ENCODE data around the gene ZNF134. TPM values are rescaled to one million over a fixed set of nuclear protein-coding genes. Genes with fewer than 3 reads are reported as not detected.

ZNF134 gene
- total RNA-seq, 1 donor, result 48.2 TPM

GRCh38 chr19:57633832-57634131 lies 19.7 kb downstream of the ZNF134 start:
- no peak for DNase-seq (ENCODE audit: low read depth in 2 of 3, low spot score in 2 of 3)

GRCh38 chr19:57637379-57637778 lies 23.3 kb downstream of the ZNF134 start:
- no peak for DNase-seq (ENCODE audit: low read depth in 2 of 3, low spot score in 2 of 3)

GRCh38 chr19:57641715-57642234 lies 27.7 kb downstream of the ZNF134 start:
- no peak for DNase-seq (ENCODE audit: low read depth in 2 of 3, low spot score in 2 of 3)

- DNase-seq (ENCODE audit: low read depth in 2 of 3, low spot score in 2 of 3), result no peak
Measured at GRCh38 chr19:57642396-57643046, 28.5 kb downstream of the ZNF134 start.

GRCh38 chr19:57643734-57644133 lies 29.7 kb downstream of the ZNF134 start:
- no peak for DNase-seq (ENCODE audit: low read depth in 2 of 3, low spot score in 2 of 3)

- DNase-seq (ENCODE audit: low read depth in 2 of 3, low spot score in 2 of 3), result no peak
Measured at GRCh38 chr19:57648331-57649003, 34.4 kb downstream of the ZNF134 start.

GRCh38 chr19:57651654-57651996 lies 37.6 kb downstream of the ZNF134 start:
- no peak for DNase-seq (ENCODE audit: low read depth in 2 of 3, low spot score in 2 of 3)

GRCh38 chr19:57653689-57654088 lies 39.6 kb downstream of the ZNF134 start:
- DNase-seq (ENCODE audit: low read depth in 2 of 3, low spot score in 2 of 3), result no peak

- DNase-seq (ENCODE audit: low read depth in 2 of 3, low spot score in 2 of 3), result no peak
Measured at GRCh38 chr19:57655443-57655842, 41.4 kb downstream of the ZNF134 start.

- no peak for DNase-seq (ENCODE audit: low read depth in 2 of 3, low spot score in 2 of 3)
Measured at GRCh38 chr19:57656346-57656745, 42.3 kb downstream of the ZNF134 start.

- DNase-seq (ENCODE audit: low read depth in 2 of 3, low spot score in 2 of 3), result peak in 2 of 3 donors; percentile 17 to 31
Measured at GRCh38 chr19:57664269-57665127, 50.5 kb downstream of the ZNF134 start.

GRCh38 chr19:57665261-57665806 lies 51.3 kb downstream of the ZNF134 start:
- DNase-seq (ENCODE audit: low read depth in 2 of 3, low spot score in 2 of 3), result no peak

- no peak for DNase-seq (ENCODE audit: low read depth in 2 of 3, low spot score in 2 of 3)
Measured at GRCh38 chr19:57667228-57667627, 53.2 kb downstream of the ZNF134 start.

GRCh38 chr19:57668635-57669034 lies 54.6 kb downstream of the ZNF134 start, which contains the start of gene ZSCAN4:
ZSCAN4 (plus strand) TSS chr19:57668935; CDS start chr19:57676146, 7,211 bp downstream.
- DNase-seq (ENCODE audit: low read depth in 2 of 3, low spot score in 2 of 3), result no peak

- DNase-seq (ENCODE audit: low read depth in 2 of 3, low spot score in 2 of 3), result no peak
Measured at GRCh38 chr19:57671124-57671895, 57.3 kb downstream of the ZNF134 start.

- DNase-seq (ENCODE audit: low read depth in 2 of 3, low spot score in 2 of 3), result no peak
Measured at GRCh38 chr19:57672466-57672865, 58.4 kb downstream of the ZNF134 start.

Data from hematopoietic multipotent progenitor cell (in vitro differentiated cells).